ENCODE results near the gene SBSN. TPM values are rescaled to one million over a fixed set of nuclear protein-coding genes. Genes with fewer than 3 reads are reported as not detected.

The SBSN gene
- total and polyA plus RNA-seq, 3 experiments from 2014 or later = not detected

- H3K9me3 ChIP-seq (ENCODE audit: low read length) = no peaks in the 10 kb centered on the region
- ChIA-PET POLR2A (no interaction called here), CTCF (interaction anchor here (1.3 kb wide), 1 partner anchor 43 kb away, joined by 4 read pairs; no protein-coding TSS in a partner anchor)
- H3K27ac ChIP-seq (ENCODE audit: low read depth, low read length) = no peak overlapping the region
- no peaks in the 10 kb centered on the region for H3K27me3 ChIP-seq (ENCODE audit: insufficient read depth, low read length, poor library complexity, severe bottlenecking)
- no peaks in the 10 kb centered on the region for H3K4me1 ChIP-seq (ENCODE audit: insufficient read depth, low read length)
- peaks cover 3 to 16% (median 4%) of the 10 kb centered on the region in 3 donors for H3K36me3 Mint-ChIP-seq
- H3K27me3 Mint-ChIP-seq = peaks cover 3 to 15% of the 10 kb centered on the region in 2 donors
- H3K36me3 ChIP-seq (ENCODE audit: insufficient read depth, low read length) = no peaks in the 10 kb centered on the region
- H3K9me3 Mint-ChIP-seq = no peaks in the 10 kb centered on the region
- no peak overlapping the region for H3K4me3 Mint-ChIP-seq
- peaks cover 7 to 19% (median 10%) of the 10 kb centered on the region in 3 donors for H3K4me1 Mint-ChIP-seq
- no peak overlapping the region for H3K4me3 ChIP-seq (ENCODE audit: low read length)
- DNase-seq = no peak
- H3K27ac Mint-ChIP-seq = peak overlapping the region in 1 of 8 donors; percentile 12
These were observed 24.6 kb upstream of the SBSN start for GRCh38 chr19:35552534-35553384.

GRCh38 chr19:35551091-35551810, 23.1 kb upstream of the SBSN start:
- Mint-ChIP-seq H3K9me3 (no peaks in the 10 kb centered on the region), H3K27ac (peak overlapping the region in 1 of 8 donors; percentile 13), H3K4me1 (peaks cover 12 to 24% (median 14%) of the 10 kb centered on the region in 3 donors), H3K4me3 (no peak overlapping the region), H3K27me3 (peaks cover 0 to 5% of the 10 kb centered on the region in 2 donors), H3K36me3 (peaks cover 3 to 18% (median 4%) of the 10 kb centered on the region in 3 donors)
- H3K9me3 ChIP-seq (ENCODE audit: low read length) = no peaks in the 10 kb centered on the region
- no peak overlapping the region for H3K4me3 ChIP-seq (ENCODE audit: low read length)
- H3K4me1 ChIP-seq (ENCODE audit: insufficient read depth, low read length) = peaks cover 7% of the 10 kb centered on the region
- no peak for DNase-seq
- POLR2A ChIA-PET = no interaction called here
- H3K27ac ChIP-seq (ENCODE audit: low read depth, low read length) = no peak overlapping the region
- CTCF ChIA-PET = interaction anchor here (1.3 kb wide), 1 partner anchor 41 kb away, joined by 4 read pairs; no protein-coding TSS in a partner anchor
- no peaks in the 10 kb centered on the region for H3K36me3 ChIP-seq (ENCODE audit: insufficient read depth, low read length)
- no peaks in the 10 kb centered on the region for H3K27me3 ChIP-seq (ENCODE audit: insufficient read depth, low read length, poor library complexity, severe bottlenecking)

GRCh38 chr19:35549879-35550523, 21.9 kb upstream of the SBSN start:
- H3K27ac Mint-ChIP-seq = no peak overlapping the region
- POLR2A ChIA-PET = no interaction called here

GRCh38 chr19:35549174-35549788, 21.2 kb upstream of the SBSN start:
- Histone ChIP-seq H3K9me3 (ENCODE audit: low read length) (no peaks in the 10 kb centered on the region), H3K27me3 (ENCODE audit: insufficient read depth, low read length, poor library complexity, severe bottlenecking) (no peaks in the 10 kb centered on the region), H3K36me3 (ENCODE audit: insufficient read depth, low read length) (no peaks in the 10 kb centered on the region), H3K4me3 (ENCODE audit: low read length) (no peak overlapping the region), H3K27ac (ENCODE audit: low read depth, low read length) (no peak overlapping the region), H3K4me1 (ENCODE audit: insufficient read depth, low read length) (peaks cover 19% of the 10 kb centered on the region)
- POLR2A ChIA-PET = no interaction called here
- CTCF ChIA-PET = interaction anchor here (0.9 to 1.7 kb wide), 6 partner anchors 8 to 96 kb away, joined by 3 to 6 read pairs (median 4); partner anchors contain the start of gene HAUS5
- Mint-ChIP-seq H3K27me3 (no peaks in the 10 kb centered on the region), H3K4me1 (peaks cover 21 to 38% (median 23%) of the 10 kb centered on the region in 3 donors), H3K27ac (peak overlapping the region in 5 of 8 donors; percentile 8 to 84 (median 64)), H3K4me3 (peak overlapping the region in 3 of 7 donors; percentile 43 to 60 (median 48)), H3K9me3 (no peaks in the 10 kb centered on the region), H3K36me3 (peaks cover 1 to 23% (median 3%) of the 10 kb centered on the region in 3 donors)
- DNase-seq = peak; percentile 29 to 67 (median 57)

More at GRCh38 chr19:35549879-35550523, 21.9 kb upstream of the SBSN start:
- Histone ChIP-seq H3K9me3 (ENCODE audit: low read length) (no peaks in the 10 kb centered on the region), H3K27me3 (ENCODE audit: insufficient read depth, low read length, poor library complexity, severe bottlenecking) (no peaks in the 10 kb centered on the region), H3K4me1 (ENCODE audit: insufficient read depth, low read length) (peaks cover 12% of the 10 kb centered on the region), H3K27ac (ENCODE audit: low read depth, low read length) (no peak overlapping the region), H3K36me3 (ENCODE audit: insufficient read depth, low read length) (no peaks in the 10 kb centered on the region), H3K4me3 (ENCODE audit: low read length) (no peak overlapping the region)
- CTCF ChIA-PET = interaction anchor here (1.0 to 1.7 kb wide), 3 partner anchors 9 to 95 kb away, joined by 3 to 4 read pairs (median 3); no protein-coding TSS in a partner anchor
- Mint-ChIP-seq H3K27me3 (no peaks in the 10 kb centered on the region), H3K4me1 (peaks cover 16 to 31% (median 17%) of the 10 kb centered on the region in 3 donors), H3K36me3 (peaks cover 1 to 21% (median 3%) of the 10 kb centered on the region in 3 donors), H3K4me3 (no peak overlapping the region), H3K9me3 (no peaks in the 10 kb centered on the region)
- no peak for DNase-seq

GRCh38 chr19:35546532-35546931, 18.4 kb upstream of the SBSN start:
- peaks cover 1 to 23% (median 3%) of the 10 kb centered on the region in 3 donors for H3K36me3 Mint-ChIP-seq
- H3K27me3 Mint-ChIP-seq = no peaks in the 10 kb centered on the region
- Histone ChIP-seq H3K27ac (ENCODE audit: low read depth, low read length) (peak overlapping the region; percentile 75), H3K4me3 (ENCODE audit: low read length) (peak overlapping the region; percentile 76), H3K36me3 (ENCODE audit: insufficient read depth, low read length) (no peaks in the 10 kb centered on the region), H3K27me3 (ENCODE audit: insufficient read depth, low read length, poor library complexity, severe bottlenecking) (no peaks in the 10 kb centered on the region), H3K9me3 (ENCODE audit: low read length) (no peaks in the 10 kb centered on the region), H3K4me1 (ENCODE audit: insufficient read depth, low read length) (peaks cover 19% of the 10 kb centered on the region)
- ChIA-PET POLR2A (no interaction called here), CTCF (no interaction called here)
- DNase-seq = no peak
- peaks cover 21 to 41% (median 23%) of the 10 kb centered on the region in 3 donors for H3K4me1 Mint-ChIP-seq
- peak overlapping the region; percentile 84 to 94 (median 87) for H3K4me3 Mint-ChIP-seq
- H3K9me3 Mint-ChIP-seq = no peaks in the 10 kb centered on the region
- H3K27ac Mint-ChIP-seq = peak overlapping the region; percentile 46 to 97 (median 92)

GRCh38 chr19:35545855-35546381, 17.8 kb upstream of the SBSN start:
- POLR2A ChIA-PET = no interaction called here
- Mint-ChIP-seq H3K9me3 (no peaks in the 10 kb centered on the region), H3K4me1 (peaks cover 21 to 41% (median 23%) of the 10 kb centered on the region in 3 donors), H3K4me3 (peak overlapping the region; percentile 84 to 94 (median 87)), H3K36me3 (peaks cover 1 to 21% (median 3%) of the 10 kb centered on the region in 3 donors), H3K27ac (peak overlapping the region; percentile 80 to 97 (median 94)), H3K27me3 (no peaks in the 10 kb centered on the region)
- H3K27ac ChIP-seq (ENCODE audit: low read depth, low read length) = peak overlapping the region; percentile 75
- no peaks in the 10 kb centered on the region for H3K36me3 ChIP-seq (ENCODE audit: insufficient read depth, low read length)
- no peaks in the 10 kb centered on the region for H3K27me3 ChIP-seq (ENCODE audit: insufficient read depth, low read length, poor library complexity, severe bottlenecking)
- DNase-seq = peak in 4 of 5 donors; percentile 49 to 64 (median 59)
- H3K4me1 ChIP-seq (ENCODE audit: insufficient read depth, low read length) = peaks cover 19% of the 10 kb centered on the region
- CTCF ChIA-PET = no interaction called here
- H3K4me3 ChIP-seq (ENCODE audit: low read length) = peak overlapping the region; percentile 76
- H3K9me3 ChIP-seq (ENCODE audit: low read length) = no peaks in the 10 kb centered on the region

Data from CD8-positive, alpha-beta memory T cell (primary cell).